Measurements from ENCODE around the gene ELL2.

The ELL2 gene

DNA sequence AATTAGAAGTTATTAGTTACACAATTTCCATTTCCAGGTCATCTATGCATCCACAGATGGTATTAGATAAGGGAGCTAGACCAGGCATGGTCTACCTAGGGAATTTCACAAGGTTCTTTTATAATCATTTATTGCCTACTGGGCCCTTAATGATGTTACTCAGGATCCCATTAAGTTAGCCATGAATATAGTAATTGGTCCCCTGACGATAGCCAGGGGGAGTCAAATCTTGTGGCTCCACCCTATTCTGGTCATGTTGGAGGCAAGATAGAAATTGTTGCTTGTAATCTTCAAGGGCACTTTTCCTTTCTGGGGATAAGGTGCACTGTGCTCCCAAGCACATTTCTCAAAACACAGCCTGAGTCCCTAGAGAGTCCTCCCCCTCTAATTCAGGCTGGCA, 14.1 kb upstream of the ELL2 start:
- Histone ChIP-seq H3K9me3 (no peaks in the 10 kb centered on the region), H3K36me3 (no peaks in the 10 kb centered on the region), H3K27me3 (no peaks in the 10 kb centered on the region), H3K4me1 (no peaks in the 10 kb centered on the region; the same call in 1 of the 2 replicates), H3K4me3 (ENCODE audit: low read depth, low read length) (no peak overlapping the region)
- no peak for DNase-seq
- TF ChIP-seq, protein P1, sequence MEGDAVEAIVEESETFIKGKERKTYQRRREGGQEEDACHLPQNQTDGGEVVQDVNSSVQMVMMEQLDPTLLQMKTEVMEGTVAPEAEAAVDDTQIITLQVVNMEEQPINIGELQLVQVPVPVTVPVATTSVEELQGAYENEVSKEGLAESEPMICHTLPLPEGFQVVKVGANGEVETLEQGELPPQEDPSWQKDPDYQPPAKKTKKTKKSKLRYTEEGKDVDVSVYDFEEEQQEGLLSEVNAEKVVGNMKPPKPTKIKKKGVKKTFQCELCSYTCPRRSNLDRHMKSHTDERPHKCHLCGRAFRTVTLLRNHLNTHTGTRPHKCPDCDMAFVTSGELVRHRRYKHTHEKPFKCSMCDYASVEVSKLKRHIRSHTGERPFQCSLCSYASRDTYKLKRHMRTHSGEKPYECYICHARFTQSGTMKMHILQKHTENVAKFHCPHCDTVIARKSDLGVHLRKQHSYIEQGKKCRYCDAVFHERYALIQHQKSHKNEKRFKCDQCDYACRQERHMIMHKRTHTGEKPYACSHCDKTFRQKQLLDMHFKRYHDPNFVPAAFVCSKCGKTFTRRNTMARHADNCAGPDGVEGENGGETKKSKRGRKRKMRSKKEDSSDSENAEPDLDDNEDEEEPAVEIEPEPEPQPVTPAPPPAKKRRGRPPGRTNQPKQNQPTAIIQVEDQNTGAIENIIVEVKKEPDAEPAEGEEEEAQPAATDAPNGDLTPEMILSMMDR (IDR thresholded peaks at IDR 0.05; ENCODE audit: low read depth, low read length), result no peak

DNA sequence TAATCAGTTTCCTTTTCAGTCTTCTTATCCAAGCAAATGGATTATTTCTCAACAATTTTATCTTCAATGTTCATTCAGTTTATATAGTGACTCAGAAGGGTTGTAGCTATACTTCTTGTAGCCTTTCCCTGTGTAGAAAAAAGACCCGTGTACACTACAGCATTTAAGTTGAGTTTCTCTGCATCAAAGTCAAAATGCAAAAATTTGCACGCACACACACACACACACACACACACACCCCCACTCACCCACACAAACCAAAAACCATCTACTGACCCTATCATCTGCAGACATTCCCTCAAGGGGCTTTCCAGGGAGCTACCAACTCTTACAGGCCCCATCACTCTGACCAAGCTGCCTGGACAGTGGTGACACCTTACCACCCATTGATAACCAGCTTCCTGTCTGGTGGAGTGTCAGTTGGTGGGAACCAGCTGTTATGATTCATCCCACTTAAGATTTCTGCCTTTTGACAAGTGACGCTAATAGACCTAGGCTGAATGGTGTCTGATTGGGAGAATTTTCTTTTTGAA, 12.2 kb upstream of the ELL2 start:
- Histone ChIP-seq H3K9me3 (no peaks in the 10 kb centered on the region), H3K36me3 (no peaks in the 10 kb centered on the region), H3K27me3 (no peaks in the 10 kb centered on the region), H3K4me1 (no peaks in the 10 kb centered on the region; the same call in 1 of the 2 replicates), H3K4me3 (ENCODE audit: low read depth, low read length) (no peak overlapping the region)
- DNase-seq, result no peak
- TF ChIP-seq, protein P1 (IDR thresholded peaks at IDR 0.05; ENCODE audit: low read depth, low read length), result no peak

DNA sequence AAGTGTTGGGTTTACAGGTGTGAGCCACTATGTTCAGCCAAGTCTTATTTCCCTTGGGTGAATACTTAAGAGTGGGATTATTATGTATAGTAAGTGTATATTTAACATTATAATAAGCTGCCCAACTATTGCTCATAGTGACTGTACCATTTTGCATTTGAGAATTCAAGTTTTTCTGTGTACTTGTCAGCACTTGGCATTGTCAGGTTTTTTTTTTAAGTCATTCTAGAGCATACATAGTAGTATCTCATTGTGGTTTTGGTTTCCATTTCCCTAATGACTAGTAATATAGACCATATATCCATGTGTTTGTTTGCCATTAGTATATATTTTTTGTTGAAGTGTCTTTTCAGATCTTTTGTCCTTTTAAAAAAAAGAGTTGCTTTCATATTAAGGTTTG, 10.5 kb upstream of the ELL2 start:
- no peaks in the 10 kb centered on the region for H3K4me1 ChIP-seq
- TF ChIP-seq, protein P1 (IDR thresholded peaks at IDR 0.05; ENCODE audit: low read depth, low read length), result no peak
- DNase-seq, result no peak
- H3K36me3 ChIP-seq, result no peaks in the 10 kb centered on the region
- H3K9me3 ChIP-seq, result no peaks in the 10 kb centered on the region
- H3K27me3 ChIP-seq, result no peaks in the 10 kb centered on the region
- H3K4me3 ChIP-seq (ENCODE audit: low read depth, low read length), result no peak overlapping the region

DNA sequence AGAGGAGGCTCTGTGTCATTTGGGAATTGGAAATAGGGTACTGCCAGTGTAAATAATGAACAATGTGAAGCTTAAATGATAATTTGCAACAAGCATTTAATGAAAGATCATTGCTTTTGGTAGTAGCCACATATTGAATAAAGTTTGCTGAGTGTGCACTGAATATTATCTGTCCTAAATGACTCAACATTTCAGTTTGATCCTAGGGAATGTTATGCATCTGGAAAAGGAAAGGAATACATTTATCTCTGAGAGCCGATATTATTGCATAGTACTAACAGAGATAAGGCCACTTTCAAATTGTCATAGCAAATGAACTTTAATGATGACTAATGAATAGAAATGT, 8.7 kb upstream of the ELL2 start:
- no peaks in the 10 kb centered on the region for H3K27me3 ChIP-seq
- TF ChIP-seq, protein P1 (IDR thresholded peaks at IDR 0.05; ENCODE audit: low read depth, low read length), result no peak
- H3K4me1 ChIP-seq, result no peaks in the 10 kb centered on the region
- no peak overlapping the region for H3K4me3 ChIP-seq (ENCODE audit: low read depth, low read length)
- no peaks in the 10 kb centered on the region for H3K9me3 ChIP-seq
- H3K36me3 ChIP-seq, result no peaks in the 10 kb centered on the region
- DNase-seq, result no peak

DNA sequence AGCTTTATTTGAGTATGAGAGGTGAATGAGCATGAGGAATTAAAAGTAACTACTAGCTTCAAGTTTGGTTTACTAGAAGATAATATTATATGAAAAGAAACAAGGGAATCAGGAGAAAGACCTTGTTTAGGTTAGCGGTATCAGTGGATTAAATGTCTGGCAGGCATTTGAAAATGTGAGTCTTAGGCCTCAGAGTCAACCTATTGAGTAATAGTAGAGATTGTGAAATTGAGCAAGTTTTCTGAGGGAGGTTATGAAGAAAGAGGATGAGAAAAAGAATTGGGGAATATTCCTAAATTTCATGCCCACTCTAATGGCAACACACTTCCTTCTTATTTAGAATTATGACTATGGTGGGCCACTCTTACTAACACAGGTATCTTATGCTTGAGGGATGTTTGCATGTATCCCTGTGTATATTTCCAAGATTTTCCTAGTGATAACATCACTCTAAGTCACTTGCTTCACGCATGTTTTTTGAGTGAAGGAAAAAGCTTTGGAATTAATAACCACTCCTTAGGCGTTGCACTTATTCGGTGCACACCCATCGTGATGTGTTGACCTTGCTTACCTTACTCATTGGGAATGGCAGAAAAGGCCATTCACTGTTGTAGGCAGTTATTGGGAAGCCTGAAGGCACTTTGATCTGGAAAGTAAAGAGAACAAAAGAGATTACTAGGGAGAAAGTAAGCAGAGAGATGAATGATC, 8.2 kb upstream of the ELL2 start:
- H3K4me3 ChIP-seq (ENCODE audit: low read depth, low read length), result no peak overlapping the region
- H3K36me3 ChIP-seq, result no peaks in the 10 kb centered on the region
- TF ChIP-seq, protein P1 (IDR thresholded peaks at IDR 0.05; ENCODE audit: low read depth, low read length), result no peak
- no peaks in the 10 kb centered on the region for H3K9me3 ChIP-seq
- DNase-seq, result no peak
- no peaks in the 10 kb centered on the region for H3K27me3 ChIP-seq
- H3K4me1 ChIP-seq, result no peaks in the 10 kb centered on the region

DNA sequence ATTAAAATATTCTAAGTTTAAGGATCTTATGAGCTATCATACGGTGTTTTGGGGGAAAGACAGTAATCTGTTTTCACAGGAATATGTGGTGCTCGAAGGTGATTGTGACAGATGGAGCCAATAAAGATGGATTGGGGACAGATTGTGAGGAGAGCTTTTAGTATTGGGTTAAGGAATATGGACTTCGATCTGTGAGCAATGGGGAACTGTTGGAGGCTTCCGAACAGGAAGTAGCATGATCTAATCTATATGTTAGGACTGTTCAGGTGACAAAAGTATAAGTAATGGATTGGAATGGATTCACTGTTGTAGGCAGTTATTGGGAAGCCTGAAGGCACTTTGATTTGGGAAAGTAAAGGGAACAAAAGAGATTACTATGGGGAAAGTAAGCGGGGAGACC, 7.4 kb upstream of the ELL2 start:
- DNase-seq, result no peak
- TF ChIP-seq, protein P1 (IDR thresholded peaks at IDR 0.05; ENCODE audit: low read depth, low read length), result no peak
- no peaks in the 10 kb centered on the region for H3K36me3 ChIP-seq
- H3K4me1 ChIP-seq, result no peaks in the 10 kb centered on the region
- no peaks in the 10 kb centered on the region for H3K9me3 ChIP-seq
- no peak overlapping the region for H3K4me3 ChIP-seq (ENCODE audit: low read depth, low read length)
- H3K27me3 ChIP-seq, result no peaks in the 10 kb centered on the region

Data from BE2C (cell line).